HG03039 (cell line): ENCODE data around the gene SPRR2D.
"Not testable (repeated sequence)": the region's sequence is repeated elsewhere in the genome, so short reads cannot be mapped to it uniquely, and the experiment has no call there.

Experiments
- ATAC-seq: cut with Tn5 transposase; IDR thresholded peaks from one replicate; pipeline ENCODE4 v1.9.1; 2021; ENCODE audit warnings: mild to moderate bottlenecking, moderate library complexity; ENCODE audit not compliant: unreplicated experiment

SPRR2D gene

GRCh38 chr1:153040950-153041631 is at the start of gene SPRR2D:
Gene SPRR2D, minus strand, starts transcription at chr1:153041120. Its CDS starts 774 bp downstream, at chr1:153040346.
- ATAC-seq, result no peak

- no peak for ATAC-seq
These were observed 46.7 kb upstream of the SPRR2D start for GRCh38 chr1:153087652-153088051.

- no peak for ATAC-seq
These were observed 40.8 kb upstream of the SPRR2D start for GRCh38 chr1:153081736-153082135.

- ATAC-seq, result no peak
These were observed 32.1 kb upstream of the SPRR2D start for GRCh38 chr1:153072806-153073726.

GRCh38 chr1:153071511-153071910 is 30.6 kb upstream of the SPRR2D start, which contains the start of gene SPRR2B:
Gene SPRR2B, minus strand, starts transcription at chr1:153071611. Its CDS starts 772 bp downstream, at chr1:153070839.
- no peak for ATAC-seq

- ATAC-seq, result no peak
These were observed 29.3 kb upstream of the SPRR2D start for GRCh38 chr1:153070243-153070642.

GRCh38 chr1:153058826-153059784 is 18.2 kb upstream of the SPRR2D start:
- ATAC-seq, result no peak

GRCh38 chr1:153058154-153058553 is 17.2 kb upstream of the SPRR2D start:
- ATAC-seq, result no peak

GRCh38 chr1:153057375-153057774 is 16.5 kb upstream of the SPRR2D start, which contains the start of gene SPRR2A:
Gene SPRR2A, minus strand, starts transcription at chr1:153057512. Its CDS starts 777 bp downstream, at chr1:153056735.
- no peak for ATAC-seq

- not testable (repeated sequence) for ATAC-seq
These were observed 15.2 kb upstream of the SPRR2D start for GRCh38 chr1:153056111-153056510.

- no peak for ATAC-seq
These were observed 8.3 kb upstream of the SPRR2D start for GRCh38 chr1:153049211-153049610.

GRCh38 chr1:153035211-153035610 is 5.7 kb downstream of the SPRR2D start:
- ATAC-seq, result no peak

- no peak for ATAC-seq
These were observed 8.1 kb downstream of the SPRR2D start for GRCh38 chr1:153032677-153033308.

- ATAC-seq, result no peak
These were observed 8.8 kb downstream of the SPRR2D start for GRCh38 chr1:153032073-153032472.

- no peak for ATAC-seq
These were observed 10.0 kb downstream of the SPRR2D start, which contains the start of gene SPRR1B for GRCh38 chr1:153030895-153031294. Gene SPRR1B, plus strand, starts transcription at chr1:153031203. Its CDS starts 1,143 bp downstream, at chr1:153032346.

GRCh38 chr1:153028766-153029165 is 12.2 kb downstream of the SPRR2D start:
- ATAC-seq, result no peak

GRCh38 chr1:153025797-153026196 is 15.1 kb downstream of the SPRR2D start:
- ATAC-seq, result no peak

GRCh38 chr1:153024413-153024812 is 16.5 kb downstream of the SPRR2D start:
- no peak for ATAC-seq

- no peak for ATAC-seq
These were observed 17.8 kb downstream of the SPRR2D start for GRCh38 chr1:153023109-153023508.

- ATAC-seq, result not testable (repeated sequence)
These were observed 18.6 kb downstream of the SPRR2D start for GRCh38 chr1:153022340-153022739.
